IMR-90 (cell line): ENCODE results near the gene HOXD10. TPM values are rescaled to one million over a fixed set of nuclear protein-coding genes. Genes with fewer than 3 reads are reported as not detected.
A peak's percentile ranks its signal among the peaks of the same experiment; 100 is the strongest.

Experiments
- ATAC-seq: fragments of 200-7000 bp; cut with Tn5 transposase; 2 replicates; pipeline ENCODE4 v1.9.1; 2020; ENCODE audit warnings: low read depth, mild to moderate bottlenecking, moderate library complexity
- BruUV-seq: library from RNA; stranded (reverse); fragments of 400-500 nt; replicated peaks from 2 replicates; lab custom pipeline; 2021; lab: Mats Ljungman, UMichigan
- CTCF ChIA-PET: fragments of 300-600 bp; formaldehyde crosslinking; extraction: SDS; loops from one replicate; lab custom pipeline; 2021; ENCODE audit warnings: antibody characterized with exemption; lab: Yijun Ruan, JAX
- POLR2A ChIA-PET: fragments of 300-600 bp; sonication (Branson Sonifier 250); formaldehyde crosslinking; loops from one replicate; lab custom pipeline; 2022; ENCODE audit warnings: antibody characterized with exemption; ENCODE audit not compliant: unreplicated experiment; lab: Charles Lee
- DNase-seq: peaks from one replicate; pipeline ENCODE4 v3.0.0; 2013
- H2AFZ ChIP-seq: replicated peaks from 2 replicates; pipeline ENCODE3; 2013; ENCODE audit warnings: low read length, mild to moderate bottlenecking; ENCODE audit not compliant: poor library complexity
- H2AK5ac ChIP-seq: 2 replicates; pipeline ENCODE4 v1.6.1; 2013; ENCODE audit warnings: low read depth, low read length, inconsistent platforms
- H2AK9ac ChIP-seq: replicated peaks from 2 replicates; pipeline ENCODE3; 2013; ENCODE audit warnings: mild to moderate bottlenecking, low read depth, low read length, moderate library complexity; ENCODE audit not compliant: poor library complexity
- H2BK120ac ChIP-seq: 2 replicates; pipeline ENCODE4 v1.6.1; 2013; ENCODE audit warnings: low read depth, low read length, inconsistent platforms
- H2BK15ac ChIP-seq: 3 replicates; pipeline ENCODE4 v1.6.1; 2013; ENCODE audit warnings: low read depth, low read length, inconsistent platforms
- H2BK20ac ChIP-seq: 2 replicates; pipeline ENCODE4 v1.6.1; 2013; ENCODE audit warnings: low read depth, mild to moderate bottlenecking, inconsistent platforms, low read length, moderate library complexity
- H2BK5ac ChIP-seq: 2 replicates; pipeline ENCODE4 v1.6.1; 2013; ENCODE audit warnings: mild to moderate bottlenecking, low read depth, low read length, inconsistent platforms; ENCODE audit not compliant: poor library complexity, severe bottlenecking
- H3K14ac ChIP-seq: replicated peaks from 2 replicates; pipeline ENCODE4 v1.6.1; 2013; ENCODE audit warnings: low read depth, low read length, inconsistent platforms
- H3K18ac ChIP-seq: 2 replicates; pipeline ENCODE4 v1.6.1; 2013; ENCODE audit warnings: low read depth, low read length, control low read depth
- H3K23ac ChIP-seq: 2 replicates; pipeline ENCODE4 v1.6.1; 2013; ENCODE audit warnings: low read depth, low read length, inconsistent platforms
- H3K27ac ChIP-seq: 2 replicates; pipeline ENCODE4 v1.5.1; 2013; ENCODE audit warnings: mild to moderate bottlenecking, control low read depth, low read length; ENCODE audit not compliant: insufficient read depth
- H3K27me3 ChIP-seq: 2 replicates; pipeline ENCODE4 v1.6.1; 2013; ENCODE audit warnings: low read length; ENCODE audit not compliant: control insufficient read depth, insufficient read depth
- H3K36me3 ChIP-seq: 2 replicates; pipeline ENCODE4 v1.6.1; 2013; ENCODE audit warnings: low read length, mixed read lengths; ENCODE audit not compliant: control insufficient read depth, insufficient read depth
- H3K4ac ChIP-seq: 2 replicates; pipeline ENCODE4 v1.6.1; 2013; ENCODE audit warnings: low read depth, low read length, inconsistent platforms
- H3K4me1 ChIP-seq: 2 replicates; pipeline ENCODE4 v1.6.1; 2013; ENCODE audit warnings: low read length, mixed read lengths; ENCODE audit not compliant: control insufficient read depth, insufficient read depth
- H3K4me2 ChIP-seq: 2 replicates; pipeline ENCODE4 v1.6.1; 2013; ENCODE audit warnings: low read depth, mild to moderate bottlenecking, control low read depth, low read length, moderate library complexity
- H3K4me3 ChIP-seq: 2 replicates; pipeline ENCODE4 v1.5.1; 2013; ENCODE audit warnings: low read depth, mild to moderate bottlenecking, control low read depth, low read length, moderate library complexity; ENCODE audit not compliant: insufficient read depth
- H3K56ac ChIP-seq: 2 replicates; pipeline ENCODE4 v1.6.1; 2013; ENCODE audit warnings: low read length, inconsistent platforms; ENCODE audit not compliant: insufficient read depth; ENCODE audit errors: extremely low read depth
- H3K79me1 ChIP-seq, 2 experiments: 2 replicates each; pipeline ENCODE4 v1.6.1; 2013; ENCODE audit warnings: low read length in 2 of 2, inconsistent platforms in 1 of 2, low read depth in 1 of 2
- H3K9ac ChIP-seq: 2 replicates; pipeline ENCODE4 v1.6.1; 2013; ENCODE audit warnings: low read depth, low read length, control low read depth
- H3K9me1 ChIP-seq: 2 replicates; pipeline ENCODE4 v1.6.1; 2013; ENCODE audit warnings: low read length, inconsistent platforms; ENCODE audit not compliant: insufficient read depth
- H3K9me3 ChIP-seq: 2 replicates; pipeline ENCODE4 v1.6.1; 2013; ENCODE audit warnings: low read length; ENCODE audit not compliant: control insufficient read depth, insufficient read depth
- H4K20me1 ChIP-seq: 2 replicates; pipeline ENCODE4 v1.6.1; 2013; ENCODE audit warnings: low read length, inconsistent platforms; ENCODE audit not compliant: insufficient read depth
- H4K5ac ChIP-seq: 2 replicates; pipeline ENCODE4 v1.6.1; 2013; ENCODE audit warnings: mild to moderate bottlenecking, low read depth, low read length, control low read depth
- H4K8ac ChIP-seq, 2 experiments: 2 replicates each; pipeline ENCODE4 v1.6.1; 2013; ENCODE audit warnings: low read depth in 2 of 2, low read length in 2 of 2, control low read depth in 1 of 2, inconsistent platforms in 1 of 2
- H4K91ac ChIP-seq: 2 replicates; pipeline ENCODE4 v1.6.1; 2013; ENCODE audit warnings: low read depth, low read length, inconsistent platforms; ENCODE audit not compliant: insufficient read depth
- MAZ ChIP-seq: IDR thresholded peaks from 2 replicates; pipeline ENCODE4 v1.6.1; 2012; ENCODE audit warnings: low read depth, mild to moderate bottlenecking, low read length, improper control_type of control experiment, moderate library complexity, borderline replicate concordance
- MXI1 ChIP-seq: IDR thresholded peaks from 2 replicates; pipeline ENCODE4 v1.6.1; 2012; ENCODE audit warnings: low read depth, mild to moderate bottlenecking, low read length, moderate library complexity, borderline replicate concordance
- WGBS, 2 experiments: methylation state at CpG; one replicate each; pipeline versions ENCODE4 v1.1.5 to v1.1.7; 2013; ENCODE audit warnings: missing lambda C conversion rate in 2 of 2; ENCODE audit not compliant: insufficient read length in 1 of 2; ENCODE audit errors: extremely low coverage in 2 of 2; 5-methylcytosine and 5-hydroxymethylcytosine counted together
- dilution Hi-C: fragments of 300-500 bp; cut with HindIII; formaldehyde crosslinking; loops from one replicate; pipeline ENCODE4 v1.14.3; 2018; ENCODE audit warnings: low sequenced_read_pairs; ENCODE audit not compliant: unreplicated experiment
- in situ Hi-C: fragments of 300-500 bp; cut with MboI; formaldehyde crosslinking; loops from 3 replicates; pipeline ENCODE4 v1.14.3; 2019; ENCODE audit warnings: low sequenced_read_pairs, inconsistent platforms, mixed read lengths
- intact Hi-C: fragments of 100-400 bp; cut with micrococcal nuclease; formaldehyde crosslinking; loops from 2 replicates; pipeline ENCODE4 v1.10.0; 2022
- polyA plus RNA-seq, 3 experiments: library from polyadenylated mRNA; depleted of rRNA; stranded (reverse); fragments of >200 nt; gene quantifications; 2 replicates each; pipeline ENCODE4 v1.2.3, GENCODE V29; 2012; ENCODE audit warnings: low replicate concordance in 1 of 3
- total RNA-seq: library from RNA; depleted of rRNA; stranded (reverse); fragments of >200 nt; gene quantifications from 2 replicates; pipeline ENCODE4 v1.2.3, GENCODE V29; 2012
- TF ChIP-seq, protein P1 (sequence below): fragments of 150-350 bp; IDR thresholded peaks from 2 replicates; pipeline ENCODE4 v1.6.1; 2016; ENCODE audit warnings: low read depth, mild to moderate bottlenecking, low read length, moderate library complexity, borderline replicate concordance

HOXD10 gene
- total and polyA plus RNA-seq, 2 of the 4 experiments (the other 2 are of a cell fraction), result not detected

DNA sequence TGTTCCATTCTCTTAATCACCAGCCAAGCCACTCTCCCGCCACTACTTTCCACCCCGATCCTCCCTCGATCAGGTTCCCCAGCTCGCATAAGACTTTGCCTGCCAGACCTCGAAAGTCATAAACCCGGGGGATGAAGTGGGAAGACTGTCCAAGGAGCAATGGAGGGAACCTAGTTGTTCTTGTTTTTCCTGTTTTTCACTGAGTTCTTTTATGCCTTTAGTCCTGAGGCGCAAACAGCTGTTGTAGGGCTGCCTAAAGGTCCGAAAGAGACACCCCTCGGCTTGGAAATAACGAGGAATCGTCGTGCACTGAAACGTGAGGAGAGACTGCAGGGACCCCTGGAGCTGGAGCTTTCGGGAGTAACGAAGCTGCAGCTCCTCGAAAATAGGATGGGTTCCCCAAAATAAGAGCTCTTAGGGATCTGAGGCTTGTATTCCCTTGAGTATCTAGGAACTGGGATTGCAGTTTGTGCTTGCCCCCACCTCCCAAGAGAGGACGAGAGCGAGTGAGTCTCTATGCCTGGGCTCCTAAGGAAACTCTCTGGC lies 18.7 kb upstream of the HOXD10 start:
- Histone ChIP-seq H3K4me1 (peaks cover 3% of the 10 kb centered on the region; the same call in 1 of the 2 replicates), H2BK5ac (no peak overlapping the region), H3K4me2 (no peak overlapping the region), H4K8ac (no peak overlapping the region), H2BK20ac (no peak overlapping the region), H3K27me3 (peaks cover 93% of the 10 kb centered on the region), H3K14ac (no peak overlapping the region), H3K9ac (no peak overlapping the region), H3K27ac (no peak overlapping the region), H3K9me1 (no peaks in the 10 kb centered on the region), H3K18ac (no peak overlapping the region), H2AFZ (peak overlapping the region; percentile 38), H2AK9ac (no peak overlapping the region), H4K91ac (no peak overlapping the region), H2BK15ac (no peak overlapping the region), H3K56ac (no peak overlapping the region), H3K4ac (no peak overlapping the region), H2AK5ac (no peak overlapping the region), H2BK120ac (no peak overlapping the region), H3K4me3 (no peak overlapping the region), H4K20me1 (no peaks in the 10 kb centered on the region), H4K5ac (no peak overlapping the region), H3K9me3 (peaks cover 1% of the 10 kb centered on the region), H3K36me3 (no peaks in the 10 kb centered on the region), H3K79me1 (no peaks in the 10 kb centered on the region), H3K23ac (no peak overlapping the region)
- intact Hi-C loops, result loop anchor here (1.0 to 10.0 kb wide), 8 partner anchors 408 to 1393 kb away; no protein-coding TSS in a partner anchor
- no peak; the same call in 1 of the 2 replicates for ATAC-seq
- ChIA-PET CTCF (interaction anchor here (0.5 to 3.9 kb wide), 9 partner anchors 9 to 1328 kb away, joined by 3 to 13 read pairs (median 4); no protein-coding TSS in a partner anchor), POLR2A (no interaction called here)
- DNase-seq, result no peak
- dilution Hi-C loops, result no loop called here
- TF ChIP-seq MXI1, result no peak
- no peak for TF ChIP-seq MAZ
- TF ChIP-seq, protein P1, sequence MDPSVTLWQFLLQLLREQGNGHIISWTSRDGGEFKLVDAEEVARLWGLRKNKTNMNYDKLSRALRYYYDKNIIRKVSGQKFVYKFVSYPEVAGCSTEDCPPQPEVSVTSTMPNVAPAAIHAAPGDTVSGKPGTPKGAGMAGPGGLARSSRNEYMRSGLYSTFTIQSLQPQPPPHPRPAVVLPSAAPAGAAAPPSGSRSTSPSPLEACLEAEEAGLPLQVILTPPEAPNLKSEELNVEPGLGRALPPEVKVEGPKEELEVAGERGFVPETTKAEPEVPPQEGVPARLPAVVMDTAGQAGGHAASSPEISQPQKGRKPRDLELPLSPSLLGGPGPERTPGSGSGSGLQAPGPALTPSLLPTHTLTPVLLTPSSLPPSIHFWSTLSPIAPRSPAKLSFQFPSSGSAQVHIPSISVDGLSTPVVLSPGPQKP, result no peak
- BruUV-seq, result no TSS peak
- WGBS, 2 experiments, result 2% methylated on average over 7 of the region's 18 CpGs; no CpG with 5 or more reads in 1 of the 2 experiments
- in situ Hi-C loops, result loop anchor here (10.0 to 25.0 kb wide), 4 partner anchors 413 to 1361 kb away; no protein-coding TSS in a partner anchor
